Measurements from ENCODE around the gene ZNF112.
"Not testable (repeated sequence)": the region's sequence is repeated elsewhere in the genome, so short reads cannot be mapped to it uniquely, and the experiment has no call there.

ZNF112 gene

GRCh38 chr19:44345959-44346358 lies 10.5 kb downstream of the ZNF112 start:
- FAIRE-seq (no peak), DNase-seq (ENCODE audit: insufficient read length, low spot score) (no peak)
- no peak for TF ChIP-seq CTCF (IDR thresholded peaks at IDR 0.05; ENCODE audit: insufficient read depth, missing control alignments)

GRCh38 chr19:44344255-44344654 lies 12.2 kb downstream of the ZNF112 start:
- TF ChIP-seq CTCF (IDR thresholded peaks at IDR 0.05; ENCODE audit: insufficient read depth, missing control alignments), result no peak
- DNase-seq (ENCODE audit: insufficient read length, low spot score), result no peak

GRCh38 chr19:44341794-44342193 lies 14.7 kb downstream of the ZNF112 start:
- no peak for TF ChIP-seq CTCF (IDR thresholded peaks at IDR 0.05; ENCODE audit: insufficient read depth, missing control alignments)
- FAIRE-seq, result no peak

More at GRCh38 chr19:44344255-44344654, 12.2 kb downstream of the ZNF112 start:
- no peak for FAIRE-seq

GRCh38 chr19:44334639-44335038 lies 21.8 kb downstream of the ZNF112 start:
- not testable (repeated sequence) for DNase-seq (ENCODE audit: insufficient read length, low spot score); FAIRE-seq

More at GRCh38 chr19:44341794-44342193, 14.7 kb downstream of the ZNF112 start:
- no peak for DNase-seq (ENCODE audit: insufficient read length, low spot score)

GRCh38 chr19:44332145-44332544 lies 24.3 kb downstream of the ZNF112 start:
- no peak for TF ChIP-seq CTCF (IDR thresholded peaks at IDR 0.05; ENCODE audit: insufficient read depth, missing control alignments)
- FAIRE-seq, result no peak

GRCh38 chr19:44315883-44316282 lies 40.6 kb downstream of the ZNF112 start:
- DNase-seq (ENCODE audit: insufficient read length, low spot score) (no peak), FAIRE-seq (no peak)
- TF ChIP-seq CTCF (IDR thresholded peaks at IDR 0.05; ENCODE audit: insufficient read depth, missing control alignments), result no peak

More at GRCh38 chr19:44332145-44332544, 24.3 kb downstream of the ZNF112 start:
- DNase-seq (ENCODE audit: insufficient read length, low spot score), result no peak

- FAIRE-seq (no peak), DNase-seq (ENCODE audit: insufficient read length, low spot score) (no peak)
- no peak for TF ChIP-seq CTCF (IDR thresholded peaks at IDR 0.05; ENCODE audit: insufficient read depth, missing control alignments)
These were observed 43.2 kb downstream of the ZNF112 start for GRCh38 chr19:44313231-44313630.

GRCh38 chr19:44308011-44308410 lies 48.5 kb downstream of the ZNF112 start:
- no peak for FAIRE-seq
- DNase-seq (ENCODE audit: insufficient read length, low spot score), result no peak
- no peak for TF ChIP-seq CTCF (IDR thresholded peaks at IDR 0.05; ENCODE audit: insufficient read depth, missing control alignments)

Data from D721Med (cell line).